HG02885 (cell line): ENCODE data around the gene RSPH1.

Experiments
- ATAC-seq: cut with Tn5 transposase; IDR thresholded peaks from one replicate; pipeline ENCODE4 v1.9.1; 2021; ENCODE audit warnings: mild to moderate bottlenecking; ENCODE audit not compliant: unreplicated experiment, poor library complexity

RSPH1 gene

GRCh38 chr21:42515708-42516502, 19.9 kb upstream of the RSPH1 start:
- no peak for ATAC-seq

GRCh38 chr21:42514883-42515228, 18.8 kb upstream of the RSPH1 start:
- no peak for ATAC-seq

GRCh38 chr21:42513985-42514882, 18.2 kb upstream of the RSPH1 start:
- ATAC-seq, result peak; percentile 53

- ATAC-seq, result peak; percentile 61
Measured at GRCh38 chr21:42513151-42513984, 17.3 kb upstream of the RSPH1 start, which contains the start of gene SLC37A1. Gene SLC37A1, plus strand, starts transcription at chr21:42513852. Its CDS starts 4,603 bp downstream, at chr21:42518455.

GRCh38 chr21:42512346-42513034, 16.5 kb upstream of the RSPH1 start:
- no peak for ATAC-seq

- ATAC-seq, result no peak
Measured at GRCh38 chr21:42509244-42509643, 13.2 kb upstream of the RSPH1 start.

GRCh38 chr21:42508371-42508770, 12.3 kb upstream of the RSPH1 start:
- no peak for ATAC-seq

- no peak for ATAC-seq
Measured at GRCh38 chr21:42507418-42507817, 11.4 kb upstream of the RSPH1 start.

- peak; percentile 88 for ATAC-seq
Measured at GRCh38 chr21:42505090-42505726, 9.2 kb upstream of the RSPH1 start.

- no peak for ATAC-seq
Measured at GRCh38 chr21:42503711-42504110, 7.7 kb upstream of the RSPH1 start.

GRCh38 chr21:42500736-42501135, 4.7 kb upstream of the RSPH1 start:
- ATAC-seq, result no peak

GRCh38 chr21:42500225-42500624, 4.2 kb upstream of the RSPH1 start:
- no peak for ATAC-seq

- ATAC-seq, result no peak
Measured at GRCh38 chr21:42499444-42500112, 3.6 kb upstream of the RSPH1 start.

- no peak for ATAC-seq
Measured at GRCh38 chr21:42498012-42498411, 2.0 kb upstream of the RSPH1 start.

- no peak for ATAC-seq
Measured at GRCh38 chr21:42496839-42497202, 797 bp upstream of the RSPH1 start.

GRCh38 chr21:42495765-42496119, 282 bp downstream of the RSPH1 start:
- ATAC-seq, result no peak

GRCh38 chr21:42495027-42495426, 997 bp downstream of the RSPH1 start:
- no peak for ATAC-seq

- ATAC-seq, result no peak
Measured at GRCh38 chr21:42493109-42494060, 2.6 kb downstream of the RSPH1 start.
